ENCODE measurements around the gene COX4I2. TPM values are rescaled to one million over a fixed set of nuclear protein-coding genes. Genes with fewer than 3 reads are reported as not detected.

COX4I2 gene
- not detected for total RNA-seq (2013)
- polyA plus RNA-seq = not detected
- not detected in 2 replicates for polyA minus RNA-seq
- 0 to 0.15 (median 0) reads per million in 11 experiments for total RNA-seq

GRCh38 chr20:31637660-31638059 is at the start of gene COX4I2:
TSS of gene COX4I2 (plus strand) at chr20:31637912. CDS start at chr20:31639018, 1,106 bp downstream.
- no peaks in the 10 kb centered on the region for H3K27me3 ChIP-seq (ENCODE audit: control insufficient read depth in 2 of 2, insufficient read depth in 2 of 2, low read length in 2 of 2)
- H3K9me3 ChIP-seq (replicated peaks in 1 of 2; ENCODE audit: control insufficient read depth in 1 of 2, insufficient read depth in 1 of 2, low read length in 2 of 2) = no peaks in the 10 kb centered on the region
- intact Hi-C loops (cut with micrococcal nuclease) = no loop called here
- no peak within 1 kb of the TSS for H3K9ac ChIP-seq (ENCODE audit: insufficient read depth, low read length, poor library complexity, severe bottlenecking)
- no peak within 1 kb of the TSS for H2AFZ ChIP-seq (ENCODE audit: insufficient read depth, low read depth, low read length, poor library complexity, severe bottlenecking)
- WGBS (ENCODE audit: insufficient coverage) = 51% methylated on average over 17 of the region's 34 CpGs
- Mint-ChIP-seq H3K9me3 (no peaks in the 10 kb centered on the region), H3K4me3 (no peak within 1 kb of the TSS), H3K4me1 (peaks cover 3% of the 10 kb centered on the region), H3K36me3 (no peaks in the 10 kb centered on the region), H3K27me3 (ENCODE audit: low read depth in 3 of 3) (peaks cover 3 to 5% (median 4%) of the 10 kb centered on the region in 3 donors), H3K27ac (no peak within 1 kb of the TSS)
- no peak within 1 kb of the TSS for H3K4me2 ChIP-seq (replicated peaks; ENCODE audit: extremely low read depth, low read length, poor library complexity, severe bottlenecking)
- H4K20me1 ChIP-seq (ENCODE audit: insufficient read depth, low read length) = no peaks in the 10 kb centered on the region
- no peak within 1 kb of the TSS for H3K4me3 ChIP-seq (replicated peaks in 1 of 3; ENCODE audit: low read depth in 2 of 3, low read length in 3 of 3)
- DNase-seq = no peak
- no peak for TF ChIP-seq CTCF (IDR thresholded peaks at IDR 0.05)
- no peaks in the 10 kb centered on the region for H3K79me2 ChIP-seq (ENCODE audit: insufficient read depth, low read length)
- H3K36me3 ChIP-seq (replicated peaks in 1 of 2; ENCODE audit: control insufficient read depth in 1 of 2, insufficient read depth in 2 of 2, low read length in 2 of 2) = no peaks in the 10 kb centered on the region
- H3K27ac ChIP-seq (ENCODE audit: low read depth in 1 of 2, low read length in 2 of 2) = no peak within 1 kb of the TSS
- no peaks in the 10 kb centered on the region for H3K4me1 ChIP-seq (ENCODE audit: control insufficient read depth in 1 of 2, insufficient read depth in 2 of 2, low read length in 2 of 2)

- H3K36me3 Mint-ChIP-seq = no peaks in the 10 kb centered on the region
These were observed 46.9 kb upstream of the COX4I2 start for GRCh38 chr20:31590717-31591225.

More at GRCh38 chr20:31590717-31591225, 46.9 kb upstream of the COX4I2 start:
- no peak overlapping the region for H3K27ac ChIP-seq (ENCODE audit: low read depth in 1 of 2, low read length in 2 of 2)
- TF ChIP-seq CTCF (IDR thresholded peaks at IDR 0.05) = no peak
- peaks cover 4 to 22% of the 10 kb centered on the region in 2 donors for H3K27me3 ChIP-seq (ENCODE audit: control insufficient read depth in 2 of 2, insufficient read depth in 2 of 2, low read length in 2 of 2)
- no peak overlapping the region for H3K9ac ChIP-seq (ENCODE audit: insufficient read depth, low read length, poor library complexity, severe bottlenecking)
- 97% methylated on average over 5 of the region's 7 CpGs for WGBS (ENCODE audit: insufficient coverage)
- H3K36me3 ChIP-seq (replicated peaks in 1 of 2; ENCODE audit: control insufficient read depth in 1 of 2, insufficient read depth in 2 of 2, low read length in 2 of 2) = no peaks in the 10 kb centered on the region
- H4K20me1 ChIP-seq (ENCODE audit: insufficient read depth, low read length) = no peaks in the 10 kb centered on the region
- H3K4me1 Mint-ChIP-seq = peaks cover 22% of the 10 kb centered on the region
- H3K27ac Mint-ChIP-seq = no peak overlapping the region
- peaks cover 23 to 35% (median 26%) of the 10 kb centered on the region in 3 donors for H3K27me3 Mint-ChIP-seq (ENCODE audit: low read depth in 3 of 3)
- H3K4me1 ChIP-seq (ENCODE audit: control insufficient read depth in 1 of 2, insufficient read depth in 2 of 2, low read length in 2 of 2) = peaks cover 12 to 22% of the 10 kb centered on the region in 2 donors
- H2AFZ ChIP-seq (ENCODE audit: insufficient read depth, low read depth, low read length, poor library complexity, severe bottlenecking) = no peak overlapping the region
- no peaks in the 10 kb centered on the region for H3K9me3 ChIP-seq (replicated peaks in 1 of 2; ENCODE audit: control insufficient read depth in 1 of 2, insufficient read depth in 1 of 2, low read length in 2 of 2)
- intact Hi-C loops (cut with micrococcal nuclease) = no loop called here
- no peak for DNase-seq
- H3K9me3 Mint-ChIP-seq = peaks cover 0 to 8% (median 0%) of the 10 kb centered on the region in 7 donors
- H3K4me2 ChIP-seq (replicated peaks; ENCODE audit: extremely low read depth, low read length, poor library complexity, severe bottlenecking) = no peak overlapping the region
- no peak overlapping the region for H3K4me3 Mint-ChIP-seq
- H3K4me3 ChIP-seq (replicated peaks in 1 of 3; ENCODE audit: low read depth in 2 of 3, low read length in 3 of 3) = no peak overlapping the region
- no peaks in the 10 kb centered on the region for H3K79me2 ChIP-seq (ENCODE audit: insufficient read depth, low read length)
